ENCODE data around the gene TLCD2. TPM values are rescaled to one million over a fixed set of nuclear protein-coding genes. Genes with fewer than 3 reads are reported as not detected.
A peak's percentile ranks its signal among the peaks of the same experiment; 100 is the strongest.

Gene TLCD2
- total RNA-seq, 3 donors from 2014 or later = 3.7 to 10.9 (median 6.9) TPM

DNA sequence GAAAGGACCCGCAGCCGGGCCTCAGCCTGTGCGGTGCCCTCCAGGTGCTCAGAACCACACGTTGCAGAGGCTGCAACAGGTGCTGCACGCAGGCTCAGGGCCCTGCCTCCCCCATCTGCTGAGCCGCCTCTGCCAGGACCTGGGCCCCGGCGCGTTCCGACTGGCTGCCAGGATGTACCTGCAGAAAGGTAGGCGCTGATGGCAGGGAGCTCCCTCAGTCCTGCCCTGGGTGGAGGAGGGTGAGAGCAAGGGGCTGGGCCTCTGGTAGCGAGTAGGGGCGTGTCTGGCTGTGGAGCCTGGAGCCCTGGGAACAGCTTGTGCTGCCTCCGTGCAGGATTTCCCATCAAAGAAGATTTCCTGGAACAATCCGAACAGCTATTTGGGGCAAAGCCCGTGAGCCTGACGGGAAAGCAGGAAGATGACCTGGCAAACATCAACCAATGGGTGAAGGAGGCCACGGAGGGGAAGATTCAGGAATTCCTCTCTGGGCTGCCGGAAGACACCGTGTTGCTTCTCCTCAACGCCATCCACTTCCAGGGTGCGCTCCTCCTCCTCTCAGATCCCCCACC lies 36.9 kb upstream of the TLCD2 start:
- Histone ChIP-seq H3K27me3 (no peaks in the 10 kb centered on the region), H3K4me3 (peak overlapping the region in 1 of 3 donors; percentile 43), H3K4me1 (peaks cover 0 to 4% of the 10 kb centered on the region in 2 donors), H3K27ac (peak overlapping the region; percentile 64 to 90), H3K36me3 (no peaks in the 10 kb centered on the region), H3K9me3 (no peaks in the 10 kb centered on the region)
- intact Hi-C loops (cut with DNase I; ENCODE audit: low total_unique reads) = no loop called here
- peak; percentile 70 to 88 for DNase-seq (ENCODE audit: low spot score in 2 of 2)
- TF ChIP-seq POLR2AphosphoS5 (IDR thresholded peaks at IDR 0.05) = peak; percentile 68 to 95 (median 94)
- TF ChIP-seq, protein P1, sequence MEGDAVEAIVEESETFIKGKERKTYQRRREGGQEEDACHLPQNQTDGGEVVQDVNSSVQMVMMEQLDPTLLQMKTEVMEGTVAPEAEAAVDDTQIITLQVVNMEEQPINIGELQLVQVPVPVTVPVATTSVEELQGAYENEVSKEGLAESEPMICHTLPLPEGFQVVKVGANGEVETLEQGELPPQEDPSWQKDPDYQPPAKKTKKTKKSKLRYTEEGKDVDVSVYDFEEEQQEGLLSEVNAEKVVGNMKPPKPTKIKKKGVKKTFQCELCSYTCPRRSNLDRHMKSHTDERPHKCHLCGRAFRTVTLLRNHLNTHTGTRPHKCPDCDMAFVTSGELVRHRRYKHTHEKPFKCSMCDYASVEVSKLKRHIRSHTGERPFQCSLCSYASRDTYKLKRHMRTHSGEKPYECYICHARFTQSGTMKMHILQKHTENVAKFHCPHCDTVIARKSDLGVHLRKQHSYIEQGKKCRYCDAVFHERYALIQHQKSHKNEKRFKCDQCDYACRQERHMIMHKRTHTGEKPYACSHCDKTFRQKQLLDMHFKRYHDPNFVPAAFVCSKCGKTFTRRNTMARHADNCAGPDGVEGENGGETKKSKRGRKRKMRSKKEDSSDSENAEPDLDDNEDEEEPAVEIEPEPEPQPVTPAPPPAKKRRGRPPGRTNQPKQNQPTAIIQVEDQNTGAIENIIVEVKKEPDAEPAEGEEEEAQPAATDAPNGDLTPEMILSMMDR (IDR thresholded peaks at IDR 0.05) = no peak
- no peak for TF ChIP-seq POLR2A (IDR thresholded peaks at IDR 0.05)

DNA sequence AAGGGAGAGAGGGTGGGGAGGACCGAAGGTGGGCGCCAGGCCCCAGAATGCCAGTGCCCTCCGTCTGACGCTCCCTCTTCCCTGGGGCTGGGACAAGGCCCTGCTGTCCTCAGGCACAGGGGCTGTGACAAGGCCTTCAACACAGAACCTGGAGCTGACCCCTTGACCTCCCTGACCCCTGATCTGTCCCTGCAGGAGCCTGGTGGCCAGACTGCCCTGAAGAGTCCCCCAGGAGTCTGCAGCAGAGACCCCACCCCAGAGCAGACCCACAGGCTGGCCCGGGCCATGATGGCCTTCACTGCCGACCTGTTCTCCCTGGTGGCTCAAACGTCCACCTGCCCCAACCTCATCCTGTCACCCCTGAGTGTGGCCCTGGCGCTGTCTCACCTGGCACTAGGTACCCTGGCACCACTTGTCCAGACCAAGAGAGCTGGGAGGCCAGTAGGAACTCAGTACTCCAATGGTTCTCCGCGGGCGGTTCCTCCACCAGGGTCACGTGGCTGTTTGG lies 35.4 kb upstream of the TLCD2 start:
- Histone ChIP-seq H3K36me3 (no peaks in the 10 kb centered on the region), H3K4me1 (peaks cover 0 to 4% of the 10 kb centered on the region in 2 donors), H3K9me3 (no peaks in the 10 kb centered on the region), H3K27me3 (no peaks in the 10 kb centered on the region), H3K4me3 (peak overlapping the region in 2 of 3 donors; percentile 25 to 49), H3K27ac (peak overlapping the region; percentile 62 to 84)
- intact Hi-C loops (cut with DNase I; ENCODE audit: low total_unique reads) = no loop called here
- DNase-seq (ENCODE audit: low spot score in 2 of 2) = no peak
- TF ChIP-seq POLR2AphosphoS5 (IDR thresholded peaks at IDR 0.05) = no peak
- TF ChIP-seq, protein P1 (IDR thresholded peaks at IDR 0.05) = no peak
- no peak for TF ChIP-seq POLR2A (IDR thresholded peaks at IDR 0.05)

DNA sequence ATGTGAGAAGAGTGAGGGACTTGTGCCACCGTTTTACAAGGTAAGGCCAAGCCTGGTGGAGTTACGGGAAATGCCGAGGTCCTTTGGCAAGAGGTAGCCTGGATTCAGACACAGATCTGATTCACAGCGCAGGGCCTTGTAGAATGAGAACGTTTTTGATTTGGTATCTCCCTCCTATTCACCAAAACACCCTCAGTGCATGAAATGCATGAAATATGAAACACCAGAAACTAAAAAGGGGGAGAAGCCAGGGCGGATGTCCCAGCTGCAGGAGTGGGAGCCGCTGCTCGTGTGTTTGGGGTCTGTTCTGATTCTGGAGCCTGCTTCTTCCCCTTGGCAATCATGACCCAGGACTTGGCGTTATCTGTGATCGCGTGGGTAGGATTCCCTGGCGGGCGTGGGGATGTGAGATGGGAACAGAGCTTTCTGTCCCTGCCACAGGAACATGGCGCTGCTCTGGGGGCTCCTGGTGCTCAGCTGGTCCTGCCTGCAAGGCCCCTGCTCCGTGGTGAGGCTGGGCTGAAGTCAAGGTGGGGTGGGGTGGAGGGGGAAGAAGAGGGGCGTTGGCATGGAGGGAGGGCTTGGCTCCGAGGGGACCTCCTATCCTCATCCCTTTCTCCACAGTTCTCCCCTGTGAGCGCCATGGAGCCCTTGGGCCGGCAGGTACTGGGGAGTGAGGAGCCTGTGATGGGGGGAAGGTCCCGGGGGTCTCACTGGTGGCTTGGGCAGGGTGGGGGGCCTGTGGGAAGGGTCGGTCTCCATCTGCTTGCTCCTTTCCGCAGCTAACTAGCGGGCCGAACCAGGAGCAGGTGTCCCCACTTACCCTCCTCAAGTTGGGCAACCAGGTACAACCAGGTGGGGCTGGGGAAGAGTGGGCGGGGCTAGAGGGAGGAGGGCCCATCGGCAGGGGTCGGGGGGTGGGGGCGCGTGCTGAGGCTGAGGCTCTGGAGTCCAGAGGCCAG lies 34.7 kb upstream of the TLCD2 start:
- intact Hi-C loops (cut with DNase I; ENCODE audit: low total_unique reads) = no loop called here
- peaks cover 0 to 4% of the 10 kb centered on the region in 2 donors for H3K4me1 ChIP-seq
- H3K27ac ChIP-seq = peak overlapping the region; percentile 62 to 84

DNA sequence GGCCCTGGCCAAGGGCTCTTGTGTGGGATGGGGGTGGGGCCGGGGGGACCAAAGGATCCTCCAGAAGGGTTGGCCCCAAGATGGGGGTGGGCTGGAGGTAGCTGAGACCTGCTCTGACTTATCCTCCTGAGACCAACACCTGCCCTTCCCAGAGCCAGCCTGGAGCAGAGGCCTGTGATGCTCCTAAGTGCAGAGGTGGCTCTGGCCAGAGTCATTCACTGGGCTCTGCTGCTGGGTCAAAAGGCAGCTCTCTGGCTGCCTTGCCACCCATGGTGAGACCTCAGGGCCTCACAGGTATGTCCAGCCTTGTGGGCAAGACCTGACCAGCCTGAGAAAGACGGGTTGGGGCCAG lies 32.9 kb upstream of the TLCD2 start:
- Histone ChIP-seq H3K27ac (peak overlapping the region; percentile 42 to 69), H3K27me3 (no peaks in the 10 kb centered on the region), H3K4me3 (no peak overlapping the region), H3K36me3 (no peaks in the 10 kb centered on the region), H3K4me1 (peaks cover 0 to 4% of the 10 kb centered on the region in 2 donors), H3K9me3 (no peaks in the 10 kb centered on the region)
- TF ChIP-seq POLR2A (IDR thresholded peaks at IDR 0.05) (no peak), POLR2AphosphoS5 (IDR thresholded peaks at IDR 0.05) (no peak)
- TF ChIP-seq, protein P1 (IDR thresholded peaks at IDR 0.05) = no peak
- intact Hi-C loops (cut with DNase I; ENCODE audit: low total_unique reads) = no loop called here
- no peak for DNase-seq (ENCODE audit: low spot score in 2 of 2)

More for the DNA sequence above, 34.7 kb upstream of the TLCD2 start:
- TF ChIP-seq, protein P1 (IDR thresholded peaks at IDR 0.05) = no peak
- peak; percentile 16 to 34 (median 27) for TF ChIP-seq POLR2AphosphoS5 (IDR thresholded peaks at IDR 0.05)
- TF ChIP-seq POLR2A (IDR thresholded peaks at IDR 0.05) = no peak
- Histone ChIP-seq H3K27me3 (no peaks in the 10 kb centered on the region), H3K9me3 (no peaks in the 10 kb centered on the region), H3K36me3 (no peaks in the 10 kb centered on the region), H3K4me3 (peak overlapping the region in 2 of 3 donors; percentile 25 to 49)
- DNase-seq (ENCODE audit: low spot score in 2 of 2) = no peak

Measured in breast epithelium (tissue), 4 donors.